K562 (cell line): Measurements from ENCODE around the gene APP. TPM values are rescaled to one million over a fixed set of nuclear protein-coding genes. Genes with fewer than 3 reads are reported as not detected.
"Not testable (repeated sequence)": the region's sequence is repeated elsewhere in the genome, so short reads cannot be mapped to it uniquely, and the experiment has no call there.

Experiments
- ATAC-seq: fragments of 200-7000 bp; cut with Tn5 transposase; 3 replicates; pipeline ENCODE4 v1.9.1; 2020; ENCODE audit warnings: moderate library complexity
- BruUV-seq: library from RNA; stranded (reverse); fragments of 400-500 nt; replicated peaks from 2 replicates; lab custom pipeline; 2021; lab: Mats Ljungman, UMichigan
- CTCF ChIA-PET: fragments of 300-600 bp; formaldehyde crosslinking; extraction: SDS; loops from one replicate; lab custom pipeline; 2021; ENCODE audit warnings: low intra/inter-chr PET ratio; lab: Yijun Ruan, JAX
- POLR2A ChIA-PET: fragments of 300-600, 350-650 bp; sonication (Branson Sonifier 250); formaldehyde crosslinking; extraction: SDS; loops from one replicate; lab custom pipeline; 2021; ENCODE audit warnings: antibody characterized with exemption, inconsistent platforms; lab: Yijun Ruan, JAX
- DNase-seq, 4 experiments: peaks; one replicate each; pipeline versions ENCODE4 v3.0.0 to v3.0.0-alpha.2; 2011 to 2018; ENCODE audit warnings: low spot score in 3 of 4, mixed read lengths in 3 of 4; ENCODE audit errors: extremely low read depth in 1 of 4
- FAIRE-seq: peaks from 2 replicates; lab custom pipeline; 2011; peaks lifted over from hg19 to GRCh38; lab: Jason Lieb, UNC
- H2AFZ ChIP-seq: 2 replicates; pipeline ENCODE4 v1.6.0; 2011; ENCODE audit warnings: low read depth, low read length, control low read depth, inconsistent platforms
- H3K27ac ChIP-seq: fragments of 200-600 bp; 3 replicates; pipeline ENCODE4 v1.8.0; 2011; ENCODE audit warnings: low read depth, mild to moderate bottlenecking, control low read depth, inconsistent platforms, low read length, moderate library complexity, mixed read lengths; ENCODE audit errors: extremely low read depth
- H3K27me3 ChIP-seq, 2 experiments: fragments of 300-600 bp in 1 of 2; 2 replicates in 1 of 2; 3 replicates in 1 of 2; pipeline versions ENCODE4 v1.6.0 to v1.8.0; 2011; ENCODE audit warnings: inconsistent platforms in 2 of 2, low read length in 2 of 2, mild to moderate bottlenecking in 1 of 2, mixed read lengths in 1 of 2, moderate library complexity in 1 of 2; ENCODE audit not compliant: control insufficient read depth in 2 of 2, insufficient read depth in 2 of 2
- H3K36me3 ChIP-seq: fragments of 300-600 bp; 3 replicates; pipeline ENCODE4 v1.8.0; 2011; ENCODE audit warnings: mild to moderate bottlenecking, low read length, inconsistent platforms; ENCODE audit not compliant: control insufficient read depth, insufficient read depth
- H3K4me1 ChIP-seq, 2 experiments: fragments of 200-600 bp in 1 of 2; replicated peaks in 1 of 2; 2 replicates in 1 of 2; 3 replicates in 1 of 2; pipeline versions ENCODE4 v1.5.1 to v1.8.0; 2011; ENCODE audit warnings: inconsistent platforms in 2 of 2, low read length in 2 of 2, mild to moderate bottlenecking in 1 of 2, mixed read lengths in 1 of 2, moderate library complexity in 1 of 2; ENCODE audit not compliant: control insufficient read depth in 2 of 2, insufficient read depth in 2 of 2
- H3K4me2 ChIP-seq: 2 replicates; pipeline ENCODE4 v1.6.1; 2011; ENCODE audit warnings: low read length, control low read depth, inconsistent platforms, mixed read lengths; ENCODE audit not compliant: insufficient read depth
- H3K4me3 ChIP-seq: fragments of 200-600 bp; sonication (generic), shearing (Covaris generic); 2 replicates; pipeline ENCODE4 v1.5.1; 2016; ENCODE audit warnings: control low read depth, inconsistent platforms
- H3K79me2 ChIP-seq: fragments of 200-600 bp; 3 replicates; pipeline ENCODE4 v1.8.0; 2011; ENCODE audit warnings: low read length, inconsistent platforms; ENCODE audit not compliant: control insufficient read depth, insufficient read depth
- H3K9ac ChIP-seq, 2 experiments: 2 replicates each; pipeline versions ENCODE4 v1.6.0 to v1.6.1; 2011; ENCODE audit warnings: low read depth in 2 of 2, low read length in 2 of 2, control low read depth in 1 of 2, inconsistent platforms in 1 of 2, mild to moderate bottlenecking in 1 of 2, mixed read lengths in 1 of 2; ENCODE audit not compliant: insufficient read depth in 1 of 2
- H3K9me1 ChIP-seq: one replicate; pipeline ENCODE4 v1.6.0; 2011; ENCODE audit warnings: inconsistent platforms, mild to moderate bottlenecking, low read length, moderate library complexity; ENCODE audit not compliant: control insufficient read depth, insufficient read depth
- H3K9me3 ChIP-seq: replicated peaks from 2 replicates; pipeline ENCODE4 v1.5.1; 2011; ENCODE audit warnings: low read depth, low read length, inconsistent platforms; ENCODE audit not compliant: control insufficient read depth, insufficient read depth
- H4K20me1 ChIP-seq: replicated peaks from 2 replicates; pipeline ENCODE4 v1.6.1; 2011; ENCODE audit warnings: low read length, inconsistent platforms, mixed read lengths; ENCODE audit not compliant: control insufficient read depth, insufficient read depth
- CCAR2 ChIP-seq: fragments of 200-400 bp; formaldehyde crosslinking; IDR thresholded peaks from 2 replicates; pipeline ENCODE4 v1.6.1; 2017; ENCODE audit warnings: mild to moderate bottlenecking, low read depth, low read length
- EGR1 ChIP-seq: fragments of 450-650 bp; conservative IDR thresholded peaks from 2 replicates; pipeline ENCODE4 v1.6.1; 2017; ENCODE audit warnings: mild to moderate bottlenecking
- ZNF12 ChIP-seq: sonication (generic); formaldehyde crosslinking; IDR thresholded peaks from 2 replicates; pipeline ENCODE4 v1.4.0; 2020; ENCODE audit warnings: mild to moderate bottlenecking, missing genetic modification reagents
- WGBS: fragments of 100-300 bp; shearing (Covaris generic); methylation state at CpG from one replicate; pipeline ENCODE4 v1.1.6; 2016; ENCODE audit warnings: low coverage, mixed read lengths; ENCODE audit not compliant: insufficient coverage; ENCODE audit errors: missing lambda C conversion rate; 5-methylcytosine and 5-hydroxymethylcytosine counted together
- in situ Hi-C: fragments of 300-500 bp; cut with MboI; formaldehyde crosslinking; loops from 4 replicates; pipeline ENCODE4 v1.15.0; 2018; ENCODE audit warnings: inconsistent platforms, mixed read lengths
- intact Hi-C: fragments of 100-400 bp; cut with micrococcal nuclease; formaldehyde crosslinking; loops from 2 replicates; pipeline ENCODE4 v1.14.2; 2022
- polyA plus RNA-seq, 8 experiments: library from polyadenylated mRNA; depleted of rRNA in 4 of 8; stranded (reverse) in 5 of 8; unstranded in 3 of 8; fragments of >200 nt; fragmentation: Nextera tagmentation in 2 of 8; fragmentation: Illumina TruSeq in 1 of 8; extraction: Ambion mirVana in 2 of 8; extraction: Trizol in 1 of 8; gene quantifications; 2 replicates each; pipeline versions ENCODE4 v1.2.1 to v1.2.3, GENCODE V29; 2011 to 2014; ENCODE audit warnings: inconsistent platforms in 1 of 8, missing spikeins in 1 of 8
- total RNA-seq, 7 experiments: library from RNA; depleted of rRNA in 6 of 7; stranded (reverse); fragments of >200 nt in 6 of 7; fragmentation: Illumina TruSeq in 2 of 7; extraction: Trizol in 2 of 7; gene quantifications; 2 replicates each; pipeline versions ENCODE4 v1.2.1 to v1.2.3, GENCODE V29; 2011 to 2021; ENCODE audit warnings: low replicate concordance in 1 of 7

APP gene
- total and polyA plus RNA-seq, 9 of the 15 experiments (the other 6 are each of a cell fraction or from before 2014, with no cell fraction given) = 0.01 to 1.5 (median 0.16) TPM; not detected in 5

DNA sequence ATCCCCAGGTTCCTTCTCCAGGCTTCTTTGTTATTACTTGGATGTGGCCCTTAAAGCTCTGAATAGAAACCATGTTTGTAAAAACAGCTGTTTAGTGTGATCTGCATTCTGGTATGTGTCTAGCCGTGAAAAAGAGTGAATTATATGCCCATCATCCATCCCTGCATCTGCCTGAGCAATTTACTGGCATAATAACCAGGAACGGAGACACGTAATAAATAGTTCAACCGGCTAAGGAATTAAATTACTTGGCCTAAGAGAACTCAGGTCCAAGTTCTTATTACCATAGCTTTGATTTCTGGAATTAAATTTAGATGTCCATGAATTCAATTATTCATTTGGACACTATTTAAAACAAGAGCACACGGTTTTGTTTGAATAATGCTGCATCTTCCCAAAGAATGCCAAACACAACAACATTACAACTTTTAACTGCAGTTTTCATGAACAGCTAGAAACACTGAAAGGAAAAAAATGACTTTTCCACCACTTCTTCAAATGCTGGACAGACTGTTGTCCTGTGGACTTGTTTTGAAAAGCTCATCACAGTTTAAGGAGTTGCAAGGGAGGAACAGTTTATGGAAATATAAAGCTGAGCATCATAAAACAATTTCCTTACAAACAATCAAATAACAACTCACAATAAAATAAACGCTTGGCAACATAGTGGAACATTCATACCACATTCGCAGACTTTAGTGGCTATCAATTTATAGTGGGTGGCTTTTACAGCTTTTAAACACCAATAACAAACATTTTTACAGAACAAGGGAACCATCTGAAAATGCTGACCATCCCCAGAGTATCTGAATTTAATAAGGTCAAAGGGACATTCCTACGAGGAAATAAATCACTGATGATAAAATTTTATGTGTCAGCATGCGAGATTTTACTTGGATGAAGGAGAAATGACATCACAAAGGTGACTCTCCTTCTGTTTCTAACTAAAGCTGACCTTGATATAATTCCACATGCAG, 144.7 kb downstream of the APP start:
- FAIRE-seq (no peak), DNase-seq (no peak), ATAC-seq (no peak)
- no TSS peak for BruUV-seq
- POLR2A ChIA-PET = no interaction called here
- intact Hi-C loops = no loop called here
- H2AFZ ChIP-seq = no peak overlapping the region
- no peaks in the 10 kb centered on the region for H3K79me2 ChIP-seq
- H3K27me3 ChIP-seq = no peaks in the 10 kb centered on the region
- H3K9ac ChIP-seq = no peak overlapping the region
- H3K4me2 ChIP-seq = no peak overlapping the region
- no peaks in the 10 kb centered on the region for H3K9me1 ChIP-seq
- 0% methylated on average over 9 of the region's 9 CpGs for WGBS
- no peak overlapping the region for H3K4me3 ChIP-seq
- no peaks in the 10 kb centered on the region for H3K4me1 ChIP-seq
- TF ChIP-seq ZNF12 (CRISPR knock-in tag) (no peak), EGR1 (no peak), CCAR2 (no peak)
- CTCF ChIA-PET = no interaction called here
- H3K27ac ChIP-seq = no peak overlapping the region
- in situ Hi-C loops = no loop called here
- no peaks in the 10 kb centered on the region for H3K36me3 ChIP-seq
- no peaks in the 10 kb centered on the region for H4K20me1 ChIP-seq
- H3K9me3 ChIP-seq = no peaks in the 10 kb centered on the region

DNA sequence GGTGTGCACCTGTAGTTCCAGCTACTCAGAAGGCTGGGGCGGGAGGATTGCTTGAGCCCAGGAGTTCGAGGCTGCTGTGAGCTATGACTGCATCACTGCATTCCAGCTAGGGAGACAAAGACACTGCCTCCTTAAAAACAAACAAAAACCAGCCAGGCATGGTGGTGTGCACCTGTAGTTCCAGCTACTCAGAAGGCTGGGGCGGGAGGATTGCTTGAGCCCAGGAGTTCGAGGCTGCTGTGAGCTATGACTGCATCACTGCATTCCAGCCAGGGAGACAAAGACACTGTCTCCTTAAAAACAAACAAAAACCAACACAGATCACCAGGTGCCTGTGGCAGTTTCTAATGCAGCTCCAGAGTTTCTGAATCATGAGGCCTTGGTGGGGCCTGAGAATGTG, 147.2 kb downstream of the APP start:
- H3K79me2 ChIP-seq, DNase-seq, ATAC-seq, H3K36me3 ChIP-seq, in situ Hi-C loops, FAIRE-seq, CTCF ChIA-PET, H3K4me2 ChIP-seq, H2AFZ ChIP-seq, H3K9ac ChIP-seq, H4K20me1 ChIP-seq, H3K4me1 ChIP-seq, H3K9me1 ChIP-seq, intact Hi-C loops, H3K27me3 ChIP-seq, H3K4me3 ChIP-seq, BruUV-seq, H3K9me3 ChIP-seq, H3K27ac ChIP-seq, POLR2A ChIA-PET: not testable (repeated sequence)
- WGBS = 0% methylated on average over 2 of the region's 4 CpGs

DNA sequence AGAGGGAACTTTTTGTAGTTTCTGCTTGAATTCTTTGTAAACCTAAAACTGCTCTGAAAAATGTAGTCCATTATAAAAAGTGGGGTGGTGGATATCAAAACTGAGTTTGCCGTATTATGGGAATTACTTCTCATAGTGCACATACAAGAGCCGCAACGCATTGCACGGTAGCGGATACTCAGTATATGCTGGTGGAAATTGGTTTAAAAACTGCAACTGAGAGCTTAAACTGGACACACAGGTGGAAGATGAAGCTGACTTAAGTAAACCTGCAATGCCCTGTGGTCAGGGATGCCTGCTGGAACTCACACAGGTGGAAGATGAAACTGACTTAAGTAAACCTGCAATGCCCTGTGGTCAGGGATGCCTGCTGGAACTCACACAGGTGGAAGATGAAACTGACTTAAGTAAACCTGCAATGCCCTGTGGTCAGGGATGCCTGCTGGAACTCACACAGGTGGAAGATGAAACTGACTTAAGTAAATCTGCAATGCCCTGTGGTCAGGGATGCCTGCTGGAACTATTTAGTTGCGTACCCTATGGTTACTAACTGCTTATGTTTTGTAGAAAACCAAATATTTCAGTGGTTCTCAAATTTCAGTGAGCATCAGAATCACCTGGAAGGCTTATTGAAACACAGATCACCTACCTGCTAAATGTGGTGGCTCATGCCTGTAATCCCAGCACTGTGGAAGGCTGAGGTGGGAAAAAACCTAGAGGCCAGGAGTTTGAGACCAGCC, 147.8 kb downstream of the APP start:
- CTCF ChIA-PET, H3K9me1 ChIP-seq, H3K9ac ChIP-seq, POLR2A ChIA-PET, intact Hi-C loops, H3K36me3 ChIP-seq, H2AFZ ChIP-seq, H3K9me3 ChIP-seq, BruUV-seq, in situ Hi-C loops, H3K27me3 ChIP-seq, H3K27ac ChIP-seq, H3K4me1 ChIP-seq, H3K4me2 ChIP-seq, ATAC-seq, DNase-seq, H3K4me3 ChIP-seq, H4K20me1 ChIP-seq, H3K79me2 ChIP-seq, FAIRE-seq: not testable (repeated sequence)
- 2% methylated on average over 6 of the region's 6 CpGs for WGBS
